Measurements from ENCODE around the gene PARM1.
"Not testable (repeated sequence)": the region's sequence is repeated elsewhere in the genome, so short reads cannot be mapped to it uniquely, and the experiment has no call there.

PARM1 gene

GRCh38 chr4:74994436-74994835, 61.5 kb downstream of the PARM1 start:
- DNase-seq: not testable (repeated sequence)

- no peak for DNase-seq
Observed at GRCh38 chr4:74996996-74997395, 64.1 kb downstream of the PARM1 start.

- no peak for DNase-seq
Observed at GRCh38 chr4:74997948-74998729, 65.2 kb downstream of the PARM1 start.

- no peak for DNase-seq
Observed at GRCh38 chr4:74999714-75000309, 66.9 kb downstream of the PARM1 start.

- no peak for DNase-seq
Observed at GRCh38 chr4:75001871-75002270, 69.0 kb downstream of the PARM1 start.

DNA sequence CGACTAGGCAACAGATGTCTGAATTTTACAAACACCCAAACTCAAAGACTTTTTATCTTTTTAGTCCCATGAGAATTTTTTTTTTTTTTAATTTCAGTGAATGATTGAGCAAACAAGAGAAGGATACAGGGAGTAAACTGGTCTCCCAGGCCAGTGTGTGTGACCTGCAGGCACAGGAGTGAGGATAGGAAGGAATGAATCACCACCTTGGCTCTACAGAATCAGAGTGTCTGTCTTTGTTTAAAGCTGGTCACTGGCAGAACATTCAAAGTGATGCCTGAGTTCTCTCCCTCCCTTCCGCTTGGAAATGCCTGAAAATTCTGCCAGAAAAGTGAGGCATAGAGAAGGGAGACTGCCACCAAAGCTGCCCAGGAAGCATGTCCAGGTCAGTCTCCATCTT, 69.5 kb downstream of the PARM1 start:
- DNase-seq: no peak

DNA sequence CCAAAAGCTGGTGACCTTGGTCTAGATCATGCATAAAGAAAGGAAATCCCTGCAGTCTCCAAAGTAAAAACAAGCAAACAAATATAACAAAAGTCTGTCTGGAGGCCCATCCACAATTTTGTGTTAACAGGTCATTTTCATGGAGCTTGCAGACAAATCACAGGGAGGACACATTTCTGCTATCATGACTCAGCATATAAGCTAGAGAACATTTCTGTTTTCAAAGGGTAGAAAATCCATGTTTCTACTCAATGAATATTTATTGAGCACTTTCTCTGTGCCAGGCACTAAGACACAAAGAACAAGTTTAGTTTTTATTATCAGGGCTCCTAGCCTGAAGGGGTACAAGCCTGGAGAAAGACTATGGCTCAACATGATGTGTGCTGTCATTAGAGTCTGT, 71.1 kb downstream of the PARM1 start:
- DNase-seq: no peak

DNA sequence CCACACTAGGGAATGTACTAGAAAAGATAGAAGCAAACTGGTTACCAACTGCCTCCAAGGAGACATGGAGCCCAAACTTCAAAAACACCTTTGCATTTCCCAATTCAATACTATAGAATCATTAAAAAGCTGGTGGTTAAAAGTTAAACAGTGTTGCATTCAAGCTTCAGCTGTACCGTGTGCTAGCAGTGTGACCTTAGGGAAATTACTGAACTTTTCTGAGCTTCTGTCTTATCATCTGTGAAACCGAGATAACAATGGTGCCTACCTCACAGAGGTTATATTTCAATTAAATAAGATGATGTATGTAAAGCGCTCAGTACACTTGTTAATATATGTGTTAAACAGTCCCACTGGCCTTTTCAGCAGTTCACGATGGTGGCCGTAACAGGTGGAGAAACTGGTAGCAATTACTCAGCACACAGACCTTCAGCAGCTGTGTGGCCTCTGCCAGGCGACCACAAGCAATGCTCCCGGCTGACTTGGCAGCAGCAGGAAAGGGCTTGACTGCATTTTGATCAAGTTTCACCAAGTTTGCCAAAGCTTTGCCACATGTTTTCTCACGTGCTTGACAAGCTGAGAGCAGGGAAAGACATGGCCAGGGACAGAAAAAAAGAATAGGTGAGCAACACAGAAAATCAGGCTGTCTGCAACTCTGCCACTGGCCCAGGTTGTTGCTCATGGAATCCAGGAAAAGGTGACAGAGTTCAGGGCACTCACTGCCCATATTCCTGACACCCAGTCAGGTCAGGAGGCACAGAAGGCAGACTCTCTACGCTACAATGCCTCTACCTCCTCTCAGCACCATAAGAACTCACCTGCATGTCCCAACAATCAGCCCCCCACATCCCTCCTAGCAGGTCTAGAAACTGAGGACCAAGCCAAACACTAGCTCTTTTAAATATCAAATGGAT, 72.1 kb downstream of the PARM1 start:
- peak; percentile 54 for DNase-seq

DNA sequence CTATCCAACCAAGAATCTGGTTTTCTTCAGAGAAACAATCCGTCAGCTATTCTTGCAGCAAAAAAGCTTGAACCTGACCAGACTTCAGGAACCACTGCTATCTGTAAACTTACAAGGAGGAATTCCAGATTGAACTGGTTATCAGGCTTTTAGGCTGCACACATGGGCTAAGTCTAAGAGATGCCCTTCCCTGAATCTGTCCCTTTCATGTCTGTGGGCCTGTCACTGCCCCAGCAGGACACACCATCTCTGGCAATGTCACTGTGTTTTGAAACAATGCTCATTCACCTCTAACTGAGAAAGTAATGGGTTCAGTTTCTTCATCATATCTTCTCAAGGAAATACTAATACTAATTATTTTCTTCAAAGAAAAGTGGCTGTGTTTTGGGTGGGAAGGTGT, 72.8 kb downstream of the PARM1 start:
- no peak for DNase-seq

DNA sequence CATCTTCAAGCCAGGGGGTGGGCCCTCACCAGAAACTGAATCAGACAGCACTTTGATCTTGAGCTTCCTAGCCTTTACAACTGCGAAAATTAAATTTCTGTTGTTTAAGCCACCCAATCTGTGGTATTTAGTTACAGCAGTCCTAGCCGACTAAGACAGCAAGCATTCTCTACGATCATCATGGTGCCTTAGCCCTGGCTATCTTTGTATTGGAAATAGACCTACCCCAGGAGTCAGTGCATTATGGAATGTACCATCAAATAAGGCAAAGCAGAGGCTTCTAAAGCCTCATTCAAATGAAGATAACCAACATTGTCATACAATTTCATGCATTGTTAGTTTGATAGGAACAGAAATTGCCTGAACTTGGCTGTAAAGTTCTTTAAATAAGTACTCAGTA, 75.0 kb downstream of the PARM1 start:
- no peak for DNase-seq

- DNase-seq: no peak
Observed at GRCh38 chr4:75009138-75009537, 76.2 kb downstream of the PARM1 start.

- no peak for DNase-seq
Observed at GRCh38 chr4:75011131-75011795, 78.3 kb downstream of the PARM1 start.

DNA sequence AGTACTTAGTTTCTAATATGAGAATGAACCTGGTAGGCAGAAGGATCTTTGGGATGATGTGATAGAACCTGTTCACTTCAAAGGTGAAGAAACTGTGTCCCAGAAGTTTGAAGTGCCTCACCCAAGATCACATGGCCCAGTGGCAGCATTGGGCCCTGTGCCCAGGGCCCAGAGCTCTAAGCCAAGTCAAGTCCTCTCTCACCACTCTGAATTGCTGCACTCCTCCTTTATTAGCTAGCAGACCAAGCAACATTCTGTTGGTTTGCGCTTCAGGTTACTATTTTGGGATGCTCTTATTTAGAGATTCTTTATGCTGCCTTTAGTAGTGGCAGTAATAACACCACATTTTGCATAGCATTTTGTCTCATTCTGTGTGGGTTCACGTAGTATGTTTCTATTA, 82.7 kb downstream of the PARM1 start:
- DNase-seq: no peak

DNA sequence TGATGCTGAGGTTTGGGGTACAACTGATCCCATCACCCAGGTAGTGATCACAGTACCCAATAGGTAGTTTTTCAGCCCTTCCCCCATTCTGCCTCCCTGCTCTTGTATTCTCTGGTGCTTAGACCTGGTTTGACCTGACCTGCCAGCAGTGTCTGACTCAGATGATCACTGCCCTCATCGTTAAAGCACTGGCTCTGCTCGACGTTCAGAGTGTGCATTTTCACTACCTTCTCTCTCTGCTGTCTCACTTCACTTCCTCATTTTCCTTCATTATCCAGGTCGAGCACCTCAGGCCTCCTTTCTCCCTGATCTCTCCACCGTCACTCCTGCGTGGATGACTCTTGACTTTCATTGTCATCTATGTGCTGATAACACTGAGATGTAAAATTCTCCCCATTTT, 83.6 kb downstream of the PARM1 start:
- no peak for DNase-seq

GRCh38 chr4:75018811-75019479, 86.0 kb downstream of the PARM1 start:
- DNase-seq: no peak

GRCh38 chr4:75025431-75025830, 92.5 kb downstream of the PARM1 start:
- DNase-seq: no peak

DNA sequence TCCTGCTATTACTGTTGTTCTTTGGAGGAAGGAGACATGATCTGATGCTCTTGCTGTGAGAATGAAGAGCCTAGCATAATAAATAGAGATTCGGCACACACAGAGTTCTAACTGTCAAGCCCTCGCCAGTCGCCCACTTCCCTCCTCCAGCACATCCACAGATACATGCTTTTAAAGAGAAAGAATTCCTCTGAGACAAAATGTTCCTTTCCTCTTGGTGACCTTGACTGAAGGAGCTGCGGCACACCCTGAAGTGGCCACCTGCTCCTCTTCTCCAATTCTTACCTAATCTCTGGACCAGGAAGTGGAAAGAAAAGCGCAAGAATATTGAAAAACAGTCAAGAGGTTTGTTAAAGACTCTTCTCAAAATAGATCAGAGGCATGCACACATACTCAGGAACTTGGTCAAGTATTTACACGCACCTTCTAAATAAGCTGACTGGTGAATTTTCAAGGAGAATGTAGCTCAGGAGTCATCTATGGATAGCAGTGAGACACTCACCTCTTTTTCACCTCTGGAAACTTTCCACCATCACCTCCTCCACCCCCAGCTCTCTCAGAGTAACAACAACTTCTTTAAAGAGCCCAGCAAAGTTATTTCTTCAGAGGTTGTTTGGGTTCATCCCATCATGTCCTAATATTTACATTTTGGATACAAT, 95.4 kb downstream of the PARM1 start:
- no peak for DNase-seq

DNA sequence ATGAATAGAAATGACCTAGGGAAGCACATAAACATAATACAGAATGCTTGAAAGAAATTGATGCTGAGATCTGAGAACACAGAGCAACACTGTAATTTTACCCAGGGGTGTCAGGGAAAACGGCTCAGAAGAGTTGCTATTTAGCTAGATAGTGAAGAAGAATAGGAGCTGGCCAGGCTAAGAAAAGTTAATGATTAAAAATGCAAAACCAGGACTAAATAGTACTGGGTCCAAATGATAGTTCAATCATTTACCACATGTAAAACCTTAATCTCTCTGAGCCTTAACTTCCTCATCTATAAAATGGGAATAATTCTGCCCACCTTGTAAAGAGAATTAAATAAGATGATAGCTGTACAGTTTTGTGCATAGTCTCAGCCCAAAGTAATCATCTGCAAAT, 97.1 kb downstream of the PARM1 start:
- no peak for DNase-seq

- DNase-seq: no peak
Observed at GRCh38 chr4:75030649-75031235, 97.8 kb downstream of the PARM1 start.

DNA sequence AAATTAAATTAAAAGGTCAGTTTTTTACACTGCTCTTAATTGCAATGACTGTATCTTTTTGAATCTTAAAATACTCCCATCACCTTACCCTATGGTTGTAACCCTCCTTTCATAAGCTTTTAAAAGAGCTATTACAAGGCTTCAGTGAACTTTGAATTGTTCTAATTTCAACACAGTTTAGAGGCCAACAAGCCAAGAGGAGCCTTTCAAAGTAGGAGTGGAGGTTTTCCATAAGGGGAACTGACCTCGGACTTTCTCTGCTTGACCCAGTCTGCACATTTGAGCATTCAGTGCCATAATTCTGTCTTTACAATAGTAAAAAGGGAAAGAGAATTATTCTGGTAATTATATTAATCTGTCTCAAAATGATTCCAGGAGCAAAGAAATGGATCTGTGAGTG, 98.9 kb downstream of the PARM1 start:
- DNase-seq: no peak

DNA sequence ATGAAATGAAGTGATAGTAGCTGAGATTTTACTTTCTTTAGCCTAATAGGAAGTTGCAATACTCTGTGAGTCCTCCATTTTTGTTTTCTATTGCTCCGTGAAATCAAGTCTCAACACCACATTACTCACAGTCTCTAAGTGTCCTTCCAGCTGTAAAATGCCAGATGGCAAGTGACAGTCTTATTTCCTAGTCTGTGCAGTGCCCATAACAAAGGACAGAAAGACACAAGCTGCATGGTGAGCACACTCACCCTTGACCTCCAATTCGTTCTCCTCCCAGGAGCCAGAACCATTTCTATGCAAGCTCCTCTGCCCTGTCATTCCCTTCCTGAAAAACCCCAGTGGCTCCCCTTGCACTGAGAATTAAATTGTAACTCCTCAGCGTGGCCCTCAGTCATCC, 101.6 kb downstream of the PARM1 start:
- DNase-seq: no peak

- no peak for DNase-seq
Observed at GRCh38 chr4:75035321-75035720, 102.4 kb downstream of the PARM1 start.
